ENCODE measurements around the gene MLN.

MLN gene

GRCh38 chr6:33791620-33792019 lies 12.2 kb downstream of the MLN start:
- in situ Hi-C loops (cut with HindIII; ENCODE audit: low sequenced_read_pairs): no loop called here

GRCh38 chr6:33790910-33791309 lies 12.9 kb downstream of the MLN start:
- in situ Hi-C loops (cut with HindIII; ENCODE audit: low sequenced_read_pairs): no loop called here

GRCh38 chr6:33790379-33790778 lies 13.4 kb downstream of the MLN start:
- in situ Hi-C loops (cut with HindIII; ENCODE audit: low sequenced_read_pairs): no loop called here

DNA sequence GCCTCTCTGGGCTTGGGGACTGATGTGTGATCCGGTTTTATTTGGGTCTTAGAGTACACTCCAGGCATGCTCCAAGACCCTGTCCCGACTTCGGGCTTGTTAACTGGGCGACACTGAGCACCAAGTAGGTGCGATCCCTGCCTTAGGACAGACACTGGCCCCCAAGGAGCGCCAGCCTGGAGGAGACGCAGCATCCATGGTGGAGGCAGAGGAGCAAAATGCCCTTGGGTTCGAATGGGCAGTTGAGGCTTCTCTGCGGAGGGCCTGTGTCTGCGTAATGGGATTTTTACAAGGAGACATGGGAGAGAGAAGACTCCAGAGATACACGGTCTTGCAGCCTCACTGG lies 14.3 kb downstream of the MLN start:
- in situ Hi-C loops (cut with HindIII; ENCODE audit: low sequenced_read_pairs): no loop called here

DNA sequence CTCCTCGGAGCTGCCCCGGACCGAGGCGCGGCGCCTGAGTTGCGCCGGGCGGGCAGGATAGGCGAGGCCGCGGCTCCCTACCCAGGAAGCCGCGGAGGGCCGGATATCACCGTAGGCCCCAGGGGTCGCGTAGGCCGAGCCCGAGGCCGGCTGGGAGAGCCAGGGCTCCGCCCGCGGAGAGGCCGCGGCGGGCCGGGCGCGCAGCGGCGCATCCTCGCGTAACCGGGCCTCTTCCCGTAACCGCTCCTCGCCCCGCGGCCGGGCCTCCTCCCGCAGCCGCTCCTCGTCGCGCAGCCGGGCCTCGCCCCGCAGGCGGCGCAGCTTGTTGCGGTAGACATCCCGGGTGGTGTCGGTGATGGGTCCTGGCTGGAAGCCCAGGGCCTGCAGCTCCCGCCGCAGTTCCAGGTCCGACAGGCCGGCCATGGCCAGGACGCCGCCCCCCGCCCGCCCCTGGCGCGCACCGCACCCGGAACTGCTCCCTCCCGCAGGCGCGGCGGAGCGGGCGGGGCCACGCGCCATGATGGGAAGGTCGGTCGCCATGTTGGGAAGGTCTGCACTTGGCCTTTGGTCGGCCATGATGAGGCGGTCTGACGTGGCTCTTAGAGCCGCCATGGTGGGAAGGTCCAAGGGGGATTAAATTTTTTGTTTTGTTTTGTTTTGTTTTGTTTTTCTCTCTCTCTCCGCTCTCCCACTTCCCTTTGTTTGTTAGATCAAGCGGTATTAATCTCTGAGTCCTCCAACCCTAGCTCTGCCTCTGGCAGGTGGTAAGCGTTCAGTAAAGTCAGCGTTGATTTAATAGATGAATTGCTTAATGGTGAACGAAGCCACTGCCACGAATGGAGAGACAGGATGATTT lies 14.9 kb downstream of the MLN start, which contains the start of gene LEMD2:
Gene LEMD2 (minus strand): TSS at position 437 of the 856 bp plus-strand sequence. CDS start 14 bp downstream, at position 423.
- in situ Hi-C loops (cut with HindIII; ENCODE audit: low sequenced_read_pairs): no loop called here

DNA sequence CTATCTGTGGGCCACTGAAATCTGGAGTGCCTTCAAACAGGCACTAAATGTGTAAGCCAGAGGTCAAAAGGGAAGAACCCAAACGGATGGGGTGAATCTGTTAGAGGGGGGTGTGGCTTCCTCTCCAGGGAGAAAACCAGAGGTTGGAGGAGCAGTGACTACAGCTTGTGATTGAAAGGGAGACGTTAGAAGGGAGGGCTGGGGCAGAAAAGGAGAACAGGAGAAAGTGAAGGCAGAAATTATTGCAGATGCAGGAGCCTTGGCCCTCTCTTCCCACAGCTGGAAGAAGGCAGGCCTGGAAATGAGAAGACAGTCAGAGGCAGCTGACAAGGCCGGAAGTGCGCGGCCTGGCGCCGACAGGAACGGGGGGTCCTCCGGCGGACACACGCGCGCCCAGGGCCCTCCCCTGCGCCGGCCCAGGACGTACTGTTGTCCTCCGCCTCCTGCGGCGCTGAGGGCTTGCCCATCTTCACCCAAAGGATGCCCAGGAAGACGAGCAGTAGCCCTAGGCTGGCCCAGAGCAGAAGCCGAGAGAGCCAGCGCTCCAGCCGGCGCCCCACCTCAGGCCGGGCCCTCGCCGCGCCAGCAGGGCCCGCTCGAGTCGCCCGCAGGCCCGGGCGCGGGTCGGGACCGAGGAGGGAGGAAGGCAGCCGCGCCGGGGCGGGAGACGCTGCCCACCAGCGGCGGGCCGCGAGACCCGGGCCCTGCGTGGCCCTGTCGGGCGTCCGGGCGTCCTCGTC lies 15.7 kb downstream of the MLN start:
- in situ Hi-C loops (cut with HindIII; ENCODE audit: low sequenced_read_pairs): no loop called here

GRCh38 chr6:33787346-33787953 lies 16.4 kb downstream of the MLN start:
- in situ Hi-C loops (cut with HindIII; ENCODE audit: low sequenced_read_pairs): no loop called here

DNA sequence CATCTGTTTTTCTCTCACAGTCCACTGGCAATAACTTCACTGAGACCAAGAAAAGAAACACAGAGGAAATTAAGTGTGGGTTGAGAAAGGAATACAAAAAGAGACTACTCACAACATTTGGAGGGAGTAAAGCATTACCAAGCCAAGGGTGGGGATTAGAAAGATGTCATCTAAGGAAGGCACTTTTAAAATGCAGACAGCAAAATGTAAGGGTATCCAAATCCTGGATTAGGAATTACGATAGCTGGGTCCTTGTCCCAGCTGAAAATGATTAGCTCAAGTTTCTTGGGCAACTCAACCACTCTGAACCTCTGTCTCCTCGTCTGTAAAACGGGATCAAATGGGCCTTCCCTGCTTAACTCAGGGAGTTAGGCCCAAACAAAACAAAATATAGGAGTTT lies 17.1 kb downstream of the MLN start:
- in situ Hi-C loops (cut with HindIII; ENCODE audit: low sequenced_read_pairs): no loop called here

- in situ Hi-C loops (cut with HindIII; ENCODE audit: low sequenced_read_pairs): no loop called here
Measured at GRCh38 chr6:33785778-33786177, 18.0 kb downstream of the MLN start.

- in situ Hi-C loops (cut with HindIII; ENCODE audit: low sequenced_read_pairs): no loop called here
Measured at GRCh38 chr6:33784787-33785186, 19.0 kb downstream of the MLN start.

GRCh38 chr6:33783781-33784520 lies 19.9 kb downstream of the MLN start:
- in situ Hi-C loops (cut with HindIII; ENCODE audit: low sequenced_read_pairs): no loop called here

DNA sequence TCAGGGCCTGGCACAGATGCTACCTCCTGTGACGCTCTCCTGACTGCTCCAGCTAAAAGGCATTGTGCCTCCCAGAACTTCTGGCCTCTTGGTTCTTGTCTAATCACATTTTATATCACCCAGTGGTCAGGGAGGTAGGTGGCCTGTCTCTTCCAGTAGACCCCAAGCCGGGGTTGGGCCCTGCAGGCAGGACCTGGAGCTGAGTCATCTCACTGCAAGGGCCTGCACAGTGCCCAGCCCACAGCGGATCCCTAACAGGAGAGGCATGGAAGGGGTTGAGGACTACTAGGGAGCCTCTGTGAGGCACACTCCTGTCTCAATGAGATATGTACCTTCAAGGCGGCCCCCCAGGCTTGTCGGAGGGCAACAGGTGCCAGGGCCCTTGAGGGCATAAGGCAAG lies 21.2 kb downstream of the MLN start:
- in situ Hi-C loops (cut with HindIII; ENCODE audit: low sequenced_read_pairs): no loop called here

DNA sequence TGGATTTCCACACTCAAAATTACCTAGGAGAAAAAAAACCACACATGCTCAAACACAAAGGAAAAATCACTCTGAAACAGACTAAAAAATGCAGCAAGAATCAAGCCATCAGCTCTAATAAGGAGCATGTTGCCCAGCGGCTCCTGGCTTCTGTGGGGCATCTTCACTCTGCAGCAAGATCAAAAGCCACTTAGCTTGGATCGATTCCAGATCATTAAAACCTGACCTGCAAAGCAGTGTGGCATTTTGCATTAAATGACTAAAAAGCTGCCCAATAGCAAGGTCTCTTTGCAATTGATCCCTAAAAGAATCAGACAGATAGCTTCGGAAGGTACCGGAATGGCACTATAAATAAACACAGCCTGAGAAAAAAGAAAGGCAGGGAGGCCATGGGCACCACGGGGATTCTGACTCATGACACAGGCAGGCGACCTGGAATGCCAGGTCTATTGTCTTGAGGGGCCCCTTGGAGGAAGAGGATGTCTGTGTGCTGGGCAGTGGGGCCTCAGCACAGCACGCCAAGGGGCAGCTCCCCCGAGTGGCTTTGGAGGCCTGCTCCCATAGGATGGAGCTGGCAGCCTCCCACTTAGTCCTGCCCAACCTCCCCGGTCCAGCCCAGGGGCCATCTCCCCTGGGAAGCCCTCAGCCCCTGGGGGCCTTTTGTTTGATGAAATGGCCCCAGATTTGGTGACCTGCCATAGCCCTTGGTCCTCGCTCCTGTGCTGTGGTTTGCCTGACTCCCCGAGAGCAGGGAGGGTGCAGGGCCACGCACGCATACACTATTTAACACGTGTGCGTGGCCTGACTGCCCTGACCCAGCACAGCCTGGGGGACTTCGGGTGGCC lies 22.4 kb downstream of the MLN start:
- in situ Hi-C loops (cut with HindIII; ENCODE audit: low sequenced_read_pairs): no loop called here

GRCh38 chr6:33779895-33780294 lies 23.9 kb downstream of the MLN start:
- in situ Hi-C loops (cut with HindIII; ENCODE audit: low sequenced_read_pairs): no loop called here

- in situ Hi-C loops (cut with HindIII; ENCODE audit: low sequenced_read_pairs): no loop called here
Measured at GRCh38 chr6:33779290-33779689, 24.5 kb downstream of the MLN start.

DNA sequence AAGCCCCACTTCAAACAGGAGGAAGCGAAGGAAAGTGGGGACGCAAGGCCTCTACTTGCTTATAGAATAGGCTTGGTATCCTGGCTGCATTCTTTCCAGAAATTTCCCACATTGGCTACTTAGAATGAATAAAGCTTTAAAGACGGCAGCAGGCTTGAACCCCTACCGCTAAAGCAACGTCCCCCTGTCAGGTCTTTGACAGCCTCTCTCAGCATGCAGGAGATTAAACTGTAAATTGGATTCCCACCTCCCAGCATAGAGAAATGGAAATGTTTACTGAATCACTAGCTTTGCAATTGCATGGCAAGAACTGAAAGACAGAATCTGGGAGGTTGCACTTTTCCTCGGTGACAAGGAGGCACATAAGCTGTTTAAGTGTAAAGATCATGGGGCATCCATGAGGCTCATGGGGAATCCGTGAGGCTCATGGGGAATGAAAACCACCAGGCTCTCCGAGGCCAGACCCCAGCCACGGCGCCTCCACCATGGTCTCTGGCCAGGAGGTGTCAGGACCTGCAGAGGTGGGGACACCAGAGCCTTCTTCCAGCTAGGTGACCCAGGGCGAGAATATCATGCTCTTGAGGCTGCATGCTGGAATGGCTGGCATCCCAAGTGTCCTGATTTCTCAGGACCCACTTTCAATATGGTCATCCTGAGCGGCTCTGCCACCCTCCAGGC lies 25.2 kb downstream of the MLN start:
- in situ Hi-C loops (cut with HindIII; ENCODE audit: low sequenced_read_pairs): no loop called here

DNA sequence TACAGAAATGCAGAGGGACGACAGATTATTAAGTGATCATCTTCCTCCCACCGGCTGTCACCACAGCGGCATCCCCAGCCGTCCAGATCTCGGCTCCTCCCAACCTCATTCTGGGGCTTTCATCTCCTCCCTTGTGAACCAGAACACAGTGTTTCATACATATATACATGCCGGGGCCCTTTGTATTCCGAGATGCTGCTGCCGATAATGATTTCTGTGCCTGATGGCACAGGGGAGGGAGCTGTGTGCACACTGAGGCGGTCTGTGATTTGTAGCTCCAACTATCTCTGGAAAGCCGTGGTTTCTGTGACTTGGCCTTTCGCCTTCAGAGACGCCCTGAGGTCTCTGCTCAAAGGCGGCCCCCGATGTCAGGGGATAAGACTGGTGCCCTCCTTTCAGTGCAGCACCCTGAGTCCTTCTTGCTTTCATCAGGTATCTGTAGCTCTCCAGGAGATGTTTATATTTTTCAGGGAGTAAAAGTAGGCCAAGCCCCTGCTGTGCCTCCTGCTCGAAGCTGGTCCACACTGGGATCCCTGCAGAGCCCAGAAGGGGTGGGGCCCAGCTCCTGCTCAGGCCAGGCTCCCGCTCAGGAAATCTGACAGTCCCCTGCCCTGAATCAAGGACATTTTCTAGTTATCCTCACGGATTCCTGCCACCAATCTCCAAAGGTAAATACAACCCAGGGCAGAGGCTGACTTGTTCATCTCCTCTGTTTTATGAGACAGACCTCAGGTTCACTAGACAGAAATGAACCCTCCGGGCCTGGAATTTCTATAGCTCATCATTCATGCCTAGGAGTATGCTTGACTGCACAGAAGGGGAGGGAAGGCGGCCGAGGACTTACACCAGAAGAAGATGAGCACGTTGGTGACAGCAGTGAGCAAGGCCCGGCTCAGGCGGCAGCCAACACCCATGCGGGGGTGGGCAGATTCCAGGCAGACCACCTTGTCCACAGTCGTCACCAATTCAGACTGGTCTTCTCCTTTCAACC lies 26.1 kb downstream of the MLN start:
- in situ Hi-C loops (cut with HindIII; ENCODE audit: low sequenced_read_pairs): no loop called here

- in situ Hi-C loops (cut with HindIII; ENCODE audit: low sequenced_read_pairs): no loop called here
Measured at GRCh38 chr6:33776764-33777163, 27.0 kb downstream of the MLN start.

Measured in endothelial cell of hepatic sinusoid (primary cell).